Caki2 (cell line): ENCODE results near the gene ASAP2. TPM values are rescaled to one million over a fixed set of nuclear protein-coding genes. Genes with fewer than 3 reads are reported as not detected.
A peak's percentile ranks its signal among the peaks of the same experiment; 100 is the strongest.

Experiments used
- DNase-seq: peaks from one replicate; pipeline ENCODE4 v3.0.0-alpha.2; 2015; ENCODE audit warnings: low read depth
- in situ Hi-C: cut with HindIII; loops from 2 replicates; pipeline ENCODE4 v1.10.0; 2016; ENCODE audit warnings: low sequenced_read_pairs, low pct_unique_long_range_greater_than_20kb, mixed read lengths
- total RNA-seq: library from RNA; depleted of rRNA; stranded (reverse); fragments of >200 nt; shearing (Covaris generic); gene quantifications from 2 replicates; pipeline ENCODE4 v1.2.3, GENCODE V29; 2014; ENCODE audit warnings: low replicate concordance

ASAP2 gene
- total RNA-seq, 1 experiment from 2014 or later, result 33.8 TPM

DNA sequence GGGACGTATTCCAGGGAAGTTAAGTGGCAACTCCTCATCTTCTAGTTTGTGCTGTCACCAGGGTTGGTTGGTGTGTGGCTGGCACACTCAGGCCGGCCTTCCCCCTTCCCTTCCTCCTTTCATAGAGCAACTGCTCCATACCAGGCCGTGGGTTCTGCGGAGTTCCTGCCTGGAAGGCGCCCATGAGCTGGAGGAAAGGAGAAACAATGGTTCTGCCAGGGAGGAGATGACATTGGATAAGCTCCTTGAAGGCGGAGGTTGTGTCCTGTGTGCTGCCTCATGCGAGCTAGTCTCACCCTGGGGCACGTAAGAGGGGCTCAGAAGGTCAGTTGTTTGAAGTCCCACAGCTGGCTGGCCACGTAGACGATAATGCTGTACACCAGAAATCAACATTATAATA, 19.2 kb downstream of the ASAP2 start:
- in situ Hi-C loops, result no loop called here
- DNase-seq, result no peak

DNA sequence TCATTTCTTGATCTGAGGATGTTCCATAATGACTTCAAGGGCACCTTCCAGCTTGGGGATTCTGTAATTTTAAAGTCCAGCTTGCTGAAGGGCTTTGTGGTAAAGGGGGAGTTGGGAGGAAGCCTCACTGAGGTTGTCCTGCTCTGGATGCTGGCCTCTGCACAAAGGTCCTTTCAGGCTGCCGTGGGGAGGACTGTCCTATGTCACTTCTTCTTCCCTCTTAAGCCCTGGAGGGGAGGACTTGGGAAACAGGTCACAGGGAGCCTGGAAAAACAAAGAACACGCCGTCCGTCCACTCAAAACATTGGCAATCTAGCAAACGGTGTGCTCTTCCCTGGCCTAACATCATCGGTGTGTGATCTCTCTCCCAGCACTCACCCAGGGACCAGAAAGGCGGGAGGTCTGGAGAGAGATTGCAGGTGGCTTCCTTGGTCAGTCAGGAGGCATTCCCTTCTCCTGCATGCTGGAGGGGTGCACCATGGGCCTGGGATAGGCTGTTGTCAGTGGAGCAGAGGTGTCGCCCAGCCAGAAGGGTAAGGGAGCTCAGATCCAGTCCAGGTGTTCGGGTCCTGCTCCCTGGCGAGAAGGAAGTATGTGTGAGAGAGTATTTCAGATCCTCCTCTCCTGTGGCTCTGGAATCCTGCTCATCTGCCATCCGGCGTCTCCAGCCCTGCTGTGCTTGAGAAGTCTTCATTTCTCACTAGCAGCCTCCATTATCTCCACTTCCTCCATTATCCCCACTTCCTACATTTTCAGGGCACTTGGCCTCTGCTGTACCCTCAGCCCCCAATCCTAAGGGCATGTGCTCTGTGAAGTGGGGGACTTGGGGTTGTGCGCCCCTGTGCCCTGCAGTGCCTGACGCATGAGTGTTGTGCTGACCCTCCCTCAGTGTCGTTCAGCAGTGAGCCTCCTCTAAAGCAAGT, 20.1 kb downstream of the ASAP2 start:
- in situ Hi-C loops, result no loop called here
- no peak for DNase-seq

DNA sequence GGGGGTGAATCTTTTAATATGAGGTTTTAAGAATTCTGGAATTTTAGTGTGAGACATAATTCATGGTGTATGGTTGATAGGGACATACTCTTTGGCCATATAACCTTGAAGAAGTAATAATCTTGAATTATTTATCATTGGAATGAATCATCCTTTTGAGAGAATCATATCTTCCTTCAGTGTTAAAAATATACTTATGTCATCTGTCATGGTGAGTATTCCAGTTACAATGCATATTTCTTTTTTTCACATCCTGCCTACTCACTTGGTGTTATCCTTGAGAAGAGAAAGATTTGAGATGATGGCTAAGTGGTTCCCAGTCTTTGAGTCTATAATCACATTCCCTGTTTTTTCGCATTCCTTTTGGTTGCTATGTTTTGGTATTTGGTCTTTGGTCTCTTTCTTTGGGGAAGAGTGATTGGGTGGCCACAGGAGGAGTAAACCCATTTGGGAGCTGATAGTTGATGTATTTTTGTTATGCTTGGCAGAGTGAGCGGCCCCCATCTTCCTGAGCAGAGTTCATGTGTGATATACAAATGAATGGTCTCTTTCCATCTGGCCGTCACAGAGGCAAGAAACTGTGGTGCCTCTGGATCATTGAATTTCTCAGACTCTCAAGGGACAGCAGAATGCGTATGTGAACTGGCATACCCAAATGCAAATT, 21.6 kb downstream of the ASAP2 start:
- in situ Hi-C loops, result no loop called here
- DNase-seq, result no peak

DNA sequence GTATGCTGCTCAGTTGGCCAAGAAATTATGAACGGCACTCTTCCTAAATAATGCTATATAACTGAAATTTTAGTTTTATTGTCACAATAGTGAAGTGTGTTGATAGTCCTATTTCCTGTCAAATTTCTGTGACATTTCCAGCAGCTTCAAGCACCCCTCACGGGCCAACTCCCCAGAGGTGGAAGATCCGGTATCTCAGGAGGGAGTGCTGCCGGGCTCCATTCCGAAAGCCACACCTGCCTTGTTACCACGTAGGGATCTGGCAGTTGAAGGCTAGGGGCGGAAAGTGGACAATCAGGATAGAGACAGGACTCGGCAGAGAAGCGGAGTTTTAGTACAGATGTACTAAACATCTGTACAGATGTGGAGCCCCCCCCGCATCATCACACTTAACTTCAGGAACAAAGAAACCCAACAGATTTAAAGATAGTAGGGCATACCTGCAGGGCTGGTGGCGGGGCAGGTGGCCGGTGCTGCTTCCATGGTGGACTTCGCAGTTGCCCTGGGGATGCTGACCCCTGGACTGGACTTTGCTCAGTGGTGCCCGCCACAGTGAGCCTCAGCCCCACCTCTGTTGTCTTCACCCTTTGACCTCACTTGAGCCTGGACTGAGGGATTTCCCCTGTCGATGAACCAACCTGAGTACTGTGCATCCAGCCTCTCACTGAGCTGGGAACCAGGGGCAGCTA, 22.3 kb downstream of the ASAP2 start:
- in situ Hi-C loops, result no loop called here
- DNase-seq, result no peak

DNA sequence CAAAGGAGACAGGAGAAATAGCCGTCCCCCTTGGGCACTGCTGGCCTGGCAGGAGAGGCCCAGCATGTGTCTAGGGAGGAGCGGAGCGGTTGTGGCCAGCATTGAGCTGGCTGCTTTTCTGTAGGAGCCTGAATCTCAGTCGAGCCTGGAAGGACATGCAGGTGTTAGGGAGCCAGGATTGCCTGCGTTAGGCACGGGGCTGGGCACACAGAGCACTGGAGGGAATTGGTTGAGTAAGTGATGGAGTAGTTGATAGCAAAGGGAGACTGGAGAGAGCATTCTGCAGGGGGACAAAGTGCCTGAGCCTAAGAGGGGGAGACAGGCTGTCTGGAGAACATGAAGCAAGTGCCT, 22.8 kb downstream of the ASAP2 start:
- DNase-seq, result no peak
- in situ Hi-C loops, result no loop called here

DNA sequence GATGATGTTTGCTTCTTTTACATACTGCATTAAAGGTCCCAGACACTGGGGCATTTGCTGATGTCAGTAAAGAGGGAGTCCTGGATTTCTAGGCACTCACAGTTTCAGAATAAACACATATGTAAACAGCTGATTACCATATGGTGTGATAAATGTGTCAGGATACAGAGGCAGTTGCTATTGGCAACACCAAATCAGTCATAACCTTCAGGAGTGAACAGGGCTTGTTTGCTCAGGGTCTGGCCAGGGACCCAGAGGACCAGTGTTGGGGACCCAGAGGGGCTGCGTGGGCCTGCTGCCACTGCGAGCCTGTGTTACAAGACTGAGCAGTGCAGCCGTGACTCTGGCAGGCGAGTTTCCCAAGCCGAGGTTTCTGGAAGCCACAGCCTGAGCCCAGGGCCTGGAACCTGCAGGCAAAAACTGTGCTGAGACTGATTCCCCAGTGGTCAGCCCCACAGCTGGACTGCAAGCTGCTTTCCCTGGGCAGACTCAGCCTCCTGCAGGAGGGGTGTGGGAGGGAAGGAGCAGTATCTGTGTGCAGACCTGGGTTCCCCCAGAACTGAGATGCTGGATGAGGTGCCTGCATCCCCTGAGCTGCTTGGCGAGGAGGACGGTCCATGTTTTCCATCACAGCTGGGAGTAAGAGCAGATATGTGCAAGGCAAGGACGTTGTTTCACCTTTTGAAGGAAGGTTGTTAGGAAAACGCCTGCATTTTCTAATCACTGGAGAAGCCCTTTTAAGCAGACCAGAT, 23.6 kb downstream of the ASAP2 start:
- in situ Hi-C loops, result no loop called here
- DNase-seq, result no peak

DNA sequence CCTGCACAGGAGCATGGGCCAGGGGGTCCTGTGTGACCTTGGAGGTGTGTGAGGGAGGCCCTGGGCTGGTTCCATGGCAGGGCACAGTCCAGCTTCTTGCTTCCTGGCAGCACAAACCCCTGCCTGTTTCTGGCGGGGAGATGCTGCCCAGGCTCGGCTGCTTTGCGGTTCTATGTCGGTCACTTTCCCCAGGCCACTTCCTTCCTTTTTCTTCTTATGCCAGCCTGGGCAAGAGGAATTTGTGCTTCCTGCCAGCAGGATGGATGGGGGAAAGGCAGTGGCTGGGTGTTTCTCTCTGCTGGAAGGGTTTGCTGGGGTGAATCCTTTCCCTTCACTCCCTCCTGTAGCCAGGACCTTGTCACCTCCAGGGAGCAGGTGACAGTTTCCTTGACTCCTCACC, 24.3 kb downstream of the ASAP2 start:
- no peak for DNase-seq
- in situ Hi-C loops, result no loop called here

DNA sequence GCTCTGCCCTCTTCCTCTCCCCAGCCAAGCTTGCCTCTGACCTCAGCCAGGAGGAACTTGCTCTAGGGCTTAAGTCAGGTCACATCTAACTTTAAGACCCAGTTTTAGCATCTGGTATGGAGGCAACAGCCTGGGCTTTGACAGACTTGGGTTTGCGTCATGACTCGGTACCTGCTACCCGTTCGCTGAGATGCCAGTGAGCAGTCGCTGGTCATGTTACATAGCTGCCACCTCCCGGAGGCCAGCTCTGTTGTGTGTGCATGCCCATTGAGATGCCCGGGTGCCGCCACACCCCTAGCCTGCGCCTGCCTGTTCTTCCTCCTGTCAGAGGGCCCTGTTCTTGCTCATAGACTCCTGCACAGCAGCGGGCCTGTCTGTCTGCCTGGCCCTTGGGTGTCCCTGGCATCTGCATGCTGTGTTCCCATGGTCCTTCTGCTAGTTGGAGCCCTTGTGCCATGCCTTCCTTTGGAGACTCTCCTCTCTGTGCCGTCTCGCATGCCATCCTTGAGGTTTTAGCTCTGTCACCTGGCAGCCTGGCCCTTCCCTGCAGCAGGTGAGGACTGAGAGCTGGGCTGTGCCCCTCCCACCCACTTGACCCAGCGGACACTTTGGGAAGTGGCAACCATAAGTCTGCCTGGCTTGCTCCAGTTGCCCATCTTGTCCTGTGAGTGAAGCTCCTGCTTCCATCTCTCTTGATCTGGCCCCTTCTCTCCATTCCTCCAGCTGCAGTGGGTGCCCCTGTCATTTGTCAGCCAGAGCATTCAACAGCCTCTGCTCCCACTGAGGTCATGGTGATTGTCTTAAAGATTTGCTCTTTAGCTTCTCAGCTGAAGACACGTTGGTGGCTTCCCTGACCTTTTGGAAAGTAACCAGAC, 24.9 kb downstream of the ASAP2 start:
- in situ Hi-C loops, result no loop called here
- no peak for DNase-seq

DNA sequence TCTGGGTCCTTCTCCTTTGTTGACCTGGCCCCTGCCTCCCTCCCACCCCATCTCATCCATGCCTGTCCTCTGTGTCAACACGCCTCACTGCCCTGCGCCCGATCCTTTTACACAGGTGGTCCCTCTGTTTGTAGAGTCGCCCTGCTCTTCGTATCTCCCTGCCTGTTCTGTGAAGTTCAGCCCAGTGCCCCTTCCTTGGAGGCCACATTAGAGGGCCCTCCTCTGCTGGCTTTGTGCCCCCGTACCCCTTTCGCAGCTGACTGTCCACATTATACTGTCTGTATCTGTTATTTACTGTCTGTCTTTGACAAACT, 25.5 kb downstream of the ASAP2 start:
- no peak for DNase-seq
- in situ Hi-C loops, result no loop called here

DNA sequence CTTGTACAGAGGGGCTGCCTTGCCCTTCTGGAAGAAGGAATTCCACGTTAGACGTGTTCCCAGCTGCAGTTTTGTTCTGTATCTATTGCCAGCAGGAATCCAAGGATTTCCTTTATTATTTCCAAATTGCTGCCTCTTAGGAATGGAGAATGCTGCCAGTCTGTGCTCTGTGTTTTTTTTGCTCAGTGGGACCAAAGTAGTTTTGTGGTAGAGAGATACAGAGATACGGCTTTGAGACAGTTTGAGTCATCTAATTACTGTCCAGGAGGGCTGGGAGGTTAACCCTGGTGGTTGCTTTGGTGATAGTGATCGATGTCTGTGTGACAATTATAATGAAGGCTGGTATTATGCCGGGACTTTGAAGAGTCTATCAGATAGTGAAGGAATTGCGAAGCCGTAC, 26.3 kb downstream of the ASAP2 start:
- in situ Hi-C loops, result no loop called here
- DNase-seq, result peak; percentile 84

DNA sequence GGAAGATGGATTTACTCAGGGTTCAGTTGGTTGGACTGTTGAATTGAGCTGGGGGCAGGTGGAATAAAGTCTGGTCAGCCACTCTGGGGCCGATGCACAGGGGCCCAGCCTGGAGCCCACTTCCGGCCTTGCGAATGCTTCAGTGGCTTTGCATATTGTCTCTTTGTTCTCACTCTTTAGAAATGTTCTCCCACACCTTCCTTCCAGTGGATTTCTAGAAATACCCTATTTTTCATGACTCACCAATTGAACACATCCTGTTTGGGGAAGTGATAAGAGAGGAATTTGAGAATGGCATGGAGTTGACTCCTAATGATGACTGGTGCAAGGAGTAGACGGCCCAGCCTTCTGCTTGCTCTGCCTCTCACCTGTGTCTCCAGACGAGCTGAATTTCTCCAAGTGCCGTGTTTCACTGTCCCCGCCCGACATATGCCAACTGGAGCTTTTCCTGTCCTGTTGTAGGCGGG, 28.1 kb downstream of the ASAP2 start:
- in situ Hi-C loops, result no loop called here

DNA sequence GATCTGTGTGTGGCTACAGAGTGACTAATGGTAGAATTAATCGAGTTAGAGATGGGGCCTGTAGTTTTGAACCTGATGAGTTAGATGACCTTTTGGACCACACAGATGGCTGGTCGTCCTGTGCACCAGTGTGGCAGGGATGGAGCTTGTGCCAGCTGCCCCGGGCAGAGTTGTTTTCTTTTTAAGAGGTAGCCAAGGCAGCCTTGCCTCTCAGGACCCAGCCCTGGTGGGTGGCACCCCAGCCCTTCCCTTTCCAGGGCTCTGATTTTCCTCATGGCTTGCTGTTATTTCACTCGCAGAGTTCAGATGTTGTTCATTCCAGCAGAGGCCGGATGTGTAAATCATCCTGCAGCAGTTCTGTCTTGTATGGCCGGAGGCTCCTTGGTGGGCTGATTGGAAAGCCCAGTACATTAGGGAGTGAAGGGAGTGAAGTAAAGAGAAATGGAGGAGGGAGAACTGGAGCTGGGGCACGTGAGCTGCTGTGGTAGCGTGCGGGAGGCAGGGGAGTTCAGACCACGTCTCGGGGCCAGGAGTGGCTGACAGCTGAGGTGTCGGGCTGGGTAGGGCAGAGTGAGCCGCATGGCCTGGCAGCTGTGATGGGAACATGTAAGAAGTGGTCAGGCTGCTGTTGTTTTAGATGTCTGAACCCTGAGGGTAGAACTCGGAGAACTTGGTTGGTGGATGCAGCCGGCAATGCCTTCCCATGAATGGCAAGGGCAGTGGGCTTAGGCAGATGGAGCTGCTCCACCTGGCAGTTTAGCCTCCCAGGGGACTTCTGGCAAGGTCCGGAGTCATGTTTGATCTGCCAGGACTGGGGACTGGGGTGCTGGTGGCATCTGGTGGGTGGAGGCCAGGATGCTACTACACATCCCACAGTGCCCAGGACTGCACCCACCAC, 28.8 kb downstream of the ASAP2 start:
- in situ Hi-C loops, result no loop called here
- DNase-seq, result no peak

More for the DNA sequence above, 28.1 kb downstream of the ASAP2 start:
- peak; percentile 99 for DNase-seq

DNA sequence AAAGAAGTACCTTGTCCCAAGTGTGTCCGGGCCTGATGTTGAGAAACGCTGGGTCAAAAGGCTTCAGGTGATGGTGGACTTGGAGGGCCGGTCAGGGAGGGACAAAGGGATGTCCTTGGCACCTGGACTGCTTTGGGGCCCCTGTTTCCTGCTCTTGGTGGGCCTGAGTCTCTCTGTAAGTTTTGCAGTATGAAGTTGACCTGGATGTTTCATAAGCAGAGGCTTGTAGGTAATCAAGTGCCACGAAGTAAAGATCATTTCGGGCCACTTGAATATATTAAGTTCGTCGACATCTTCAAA, 29.4 kb downstream of the ASAP2 start:
- no peak for DNase-seq
- in situ Hi-C loops, result no loop called here

DNA sequence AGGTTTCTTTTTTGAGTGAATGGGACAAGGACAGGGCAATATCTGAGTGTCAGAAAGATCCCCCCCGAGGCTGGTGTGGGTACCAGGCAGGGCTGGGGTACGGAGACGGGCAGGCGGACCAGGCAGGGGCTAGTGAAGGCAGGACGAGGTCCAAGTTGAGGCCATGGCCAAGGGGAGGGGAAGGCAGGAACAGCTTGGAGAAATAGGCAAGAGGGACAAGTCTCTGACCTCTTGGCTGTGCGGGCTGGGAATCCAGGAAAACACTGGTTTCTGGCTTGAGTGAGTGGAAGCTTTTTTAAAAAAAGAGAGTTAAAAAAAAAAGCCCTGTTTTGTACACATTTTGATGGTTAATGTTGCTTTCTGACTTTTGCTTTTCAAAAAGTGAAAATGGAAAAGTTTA, 30.3 kb downstream of the ASAP2 start:
- no peak for DNase-seq
- in situ Hi-C loops, result no loop called here

DNA sequence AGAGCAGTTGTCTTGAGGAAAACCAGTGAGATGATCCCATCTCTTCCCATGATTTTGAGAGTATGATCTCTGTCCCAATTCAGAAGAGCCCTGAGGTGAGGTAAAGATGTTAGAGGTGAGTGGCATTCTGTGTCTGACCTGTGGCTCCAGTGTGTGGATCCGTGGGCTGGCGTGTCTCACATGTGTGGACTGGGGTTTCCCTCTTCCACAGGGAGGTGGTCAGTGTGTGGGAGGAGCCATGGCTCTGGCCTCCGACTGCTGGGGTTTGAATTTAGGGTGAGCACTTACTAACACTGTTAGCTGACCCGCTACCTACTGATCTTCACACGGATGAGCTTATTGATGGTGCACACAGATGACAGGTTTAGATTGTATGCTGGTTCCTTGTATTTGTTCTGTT, 31.2 kb downstream of the ASAP2 start:
- DNase-seq, result no peak
- in situ Hi-C loops, result no loop called here

DNA sequence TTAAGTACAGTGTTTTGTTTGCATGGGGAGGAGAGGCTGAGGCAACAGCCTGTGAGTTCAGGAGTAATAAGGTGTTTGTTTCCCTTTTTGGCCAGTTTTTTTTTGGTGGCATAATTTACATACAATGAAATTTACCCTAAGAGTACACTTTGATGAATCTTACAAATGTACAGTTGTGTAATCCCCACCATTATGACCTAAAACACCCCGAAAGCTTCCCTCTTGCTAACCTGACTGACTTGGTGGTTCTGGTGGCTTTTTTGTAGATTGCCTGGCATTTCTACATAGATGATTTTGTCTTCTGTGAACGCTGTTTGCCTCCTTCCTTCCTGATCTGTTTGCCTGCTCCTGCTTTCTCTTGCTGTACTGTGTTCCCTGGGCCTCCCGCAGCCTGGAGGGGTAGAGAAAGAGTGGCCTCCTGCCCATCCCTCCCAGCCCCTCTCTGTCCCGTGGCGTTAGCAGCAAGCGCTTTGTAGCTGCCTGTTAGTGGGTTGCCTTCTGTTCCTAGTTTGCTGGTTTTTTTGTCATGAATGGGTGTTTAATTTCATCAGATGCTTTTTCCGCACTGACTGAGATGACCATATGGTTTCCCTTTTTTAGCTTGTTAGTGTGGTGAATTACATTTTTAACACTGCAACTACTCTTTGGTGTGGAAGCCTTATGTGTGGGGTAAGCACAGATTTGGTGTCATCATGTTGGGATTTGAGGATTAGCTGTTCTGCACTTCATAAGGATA, 32.1 kb downstream of the ASAP2 start:
- in situ Hi-C loops, result no loop called here
- DNase-seq, result no peak
